ENCODE results near the gene CNGB1.

The CNGB1 gene

DNA sequence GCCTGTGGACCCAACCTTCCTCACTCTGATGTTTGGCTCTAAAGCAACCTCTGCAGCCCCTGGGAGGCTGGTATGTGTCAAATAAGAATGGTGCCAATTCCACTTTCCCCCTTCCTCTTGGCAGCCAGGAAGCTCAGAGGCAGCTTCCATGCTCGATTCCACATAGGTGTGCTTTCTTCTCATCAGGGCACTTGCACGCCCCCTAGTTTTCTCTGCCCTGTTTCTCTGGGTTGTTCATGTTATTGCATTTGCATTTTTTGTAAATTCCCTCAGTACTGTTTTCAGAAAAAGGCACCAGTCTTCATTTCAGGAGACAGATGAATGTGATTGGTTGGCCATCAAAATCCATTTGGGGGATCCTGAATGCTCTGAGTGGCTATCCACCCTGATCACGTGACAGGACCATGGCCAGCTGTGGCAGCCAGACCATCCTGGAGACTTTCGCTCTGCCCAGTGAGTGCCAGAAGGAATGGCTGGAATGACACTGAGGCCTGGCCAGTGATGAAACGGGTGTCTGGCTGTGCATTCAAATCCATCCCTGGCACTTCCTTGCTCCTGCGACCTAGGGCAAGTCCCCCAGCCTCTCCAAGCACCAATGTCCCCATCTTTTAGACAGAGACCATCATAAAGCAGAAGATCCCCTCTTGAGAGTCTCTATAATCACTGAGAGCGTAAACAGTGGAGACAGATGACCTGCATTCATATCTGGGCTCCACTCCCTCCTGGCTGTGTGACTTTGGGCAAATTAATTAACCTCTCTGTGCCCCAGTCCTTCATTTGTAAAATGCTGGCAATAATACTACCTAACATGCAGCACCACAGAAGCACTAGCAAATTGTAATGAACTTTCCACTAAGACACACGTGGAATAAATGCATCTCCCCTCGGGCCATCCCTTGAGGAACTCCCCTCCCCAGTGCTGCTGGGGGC, 56.4 kb downstream of the CNGB1 start:
- ATAC-seq (replicated peaks) (no peak), DNase-seq (no peak)
- H3K9me3 Mint-ChIP-seq: no peaks in the 10 kb centered on the region
- no peak overlapping the region for H3K27ac Mint-ChIP-seq
- peaks cover 29 to 34% of the 10 kb centered on the region in 2 donors for H3K27me3 Mint-ChIP-seq
- H3K4me1 Mint-ChIP-seq: peaks cover 0 to 3% of the 10 kb centered on the region in 2 donors
- H3K36me3 Mint-ChIP-seq: no peaks in the 10 kb centered on the region
- no peak overlapping the region for H3K4me3 Mint-ChIP-seq

DNA sequence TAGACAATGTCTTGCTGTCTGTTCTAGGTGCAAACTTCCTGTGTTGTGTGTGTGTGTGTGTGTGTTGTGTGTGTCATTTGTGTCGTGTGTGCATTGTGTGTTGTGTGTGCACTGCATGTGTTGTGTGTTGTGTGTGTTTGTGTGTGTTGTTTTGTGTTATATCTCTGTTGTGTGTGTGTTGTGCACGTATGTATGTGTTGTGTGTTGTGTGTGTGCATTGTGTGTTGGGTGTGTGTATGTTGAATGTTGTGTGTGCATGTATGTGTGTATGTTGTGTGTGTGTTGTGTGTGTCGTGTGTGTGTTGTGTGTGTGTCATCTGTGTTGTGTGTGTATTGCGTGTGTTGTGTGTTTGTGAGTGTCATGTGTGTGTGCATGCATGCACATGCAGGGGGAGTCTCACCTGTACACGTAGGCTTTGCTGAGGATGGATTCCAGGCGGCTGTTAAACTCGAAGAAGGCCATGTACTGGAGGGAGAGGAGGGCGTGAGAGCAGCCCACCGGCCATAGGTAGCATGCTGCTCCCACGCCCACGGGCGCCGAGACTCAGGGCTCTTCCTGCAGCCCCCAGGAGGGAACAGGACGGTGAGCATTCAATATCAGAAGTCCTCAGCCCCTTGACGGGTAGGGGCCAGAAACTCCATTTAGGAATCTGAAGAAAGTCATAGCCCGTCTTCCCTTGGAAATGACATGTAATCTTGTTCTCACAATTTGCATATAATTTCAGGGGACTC, 58.2 kb downstream of the CNGB1 start:
- Mint-ChIP-seq H3K27me3 (peaks cover 38 to 40% of the 10 kb centered on the region in 2 donors), H3K36me3 (no peaks in the 10 kb centered on the region), H3K27ac (no peak overlapping the region), H3K4me3 (no peak overlapping the region), H3K4me1 (peaks cover 0 to 3% of the 10 kb centered on the region in 2 donors), H3K9me3 (no peaks in the 10 kb centered on the region)
- no peak for DNase-seq
- ATAC-seq (replicated peaks): no peak

DNA sequence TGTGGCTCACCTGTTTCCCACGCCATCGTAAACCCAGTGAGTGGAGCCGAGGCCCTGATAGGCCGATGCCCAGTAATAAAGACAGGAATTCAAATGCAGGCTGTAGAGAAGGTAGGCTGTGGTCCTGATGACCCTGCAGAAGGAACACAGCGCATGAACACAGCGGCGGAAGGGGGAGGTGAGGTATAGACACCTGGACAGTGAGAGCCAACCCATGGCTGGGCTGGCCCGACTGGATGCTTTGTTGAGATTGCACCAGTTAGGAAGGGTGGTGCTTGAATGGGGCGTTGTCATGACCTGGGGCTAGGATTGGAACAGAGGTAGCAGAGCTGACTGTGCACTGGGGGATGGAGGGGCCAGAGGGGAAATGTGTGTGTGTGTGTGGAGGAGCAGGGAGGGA, 59.2 kb downstream of the CNGB1 start:
- Mint-ChIP-seq H3K4me1 (peaks cover 0 to 3% of the 10 kb centered on the region in 2 donors), H3K27ac (peak overlapping the region; percentile 37), H3K36me3 (no peaks in the 10 kb centered on the region), H3K27me3 (peaks cover 34 to 42% of the 10 kb centered on the region in 2 donors), H3K4me3 (no peak overlapping the region), H3K9me3 (no peaks in the 10 kb centered on the region)
- ATAC-seq (replicated peaks): no peak
- no peak for DNase-seq

DNA sequence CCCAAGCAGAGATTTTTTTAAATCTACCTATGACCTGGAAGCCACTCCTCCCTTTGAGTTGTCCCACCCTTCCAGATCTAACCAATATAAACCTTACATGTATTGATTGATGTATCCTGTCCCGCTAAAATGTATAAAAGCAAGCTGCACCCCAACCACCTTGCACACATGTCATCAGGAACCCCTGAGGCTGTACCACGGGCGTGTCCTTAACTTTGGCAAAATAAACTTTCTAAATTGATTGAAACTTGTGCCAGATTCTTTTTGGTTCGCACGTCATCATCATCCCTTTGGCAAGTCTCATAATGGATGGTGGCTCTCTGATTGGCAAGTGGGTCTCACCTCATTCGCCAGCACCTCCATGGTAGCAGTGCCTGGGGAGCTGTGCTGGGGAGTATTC, 60.2 kb downstream of the CNGB1 start:
- no peak for ATAC-seq (replicated peaks)
- H3K27me3 Mint-ChIP-seq: peaks cover 34 to 50% of the 10 kb centered on the region in 2 donors
- H3K4me1 Mint-ChIP-seq: peaks cover 7 to 8% of the 10 kb centered on the region in 2 donors
- H3K4me3 Mint-ChIP-seq: no peak overlapping the region
- H3K9me3 Mint-ChIP-seq: no peaks in the 10 kb centered on the region
- no peaks in the 10 kb centered on the region for H3K36me3 Mint-ChIP-seq
- no peak overlapping the region for H3K27ac Mint-ChIP-seq
- no peak for DNase-seq

DNA sequence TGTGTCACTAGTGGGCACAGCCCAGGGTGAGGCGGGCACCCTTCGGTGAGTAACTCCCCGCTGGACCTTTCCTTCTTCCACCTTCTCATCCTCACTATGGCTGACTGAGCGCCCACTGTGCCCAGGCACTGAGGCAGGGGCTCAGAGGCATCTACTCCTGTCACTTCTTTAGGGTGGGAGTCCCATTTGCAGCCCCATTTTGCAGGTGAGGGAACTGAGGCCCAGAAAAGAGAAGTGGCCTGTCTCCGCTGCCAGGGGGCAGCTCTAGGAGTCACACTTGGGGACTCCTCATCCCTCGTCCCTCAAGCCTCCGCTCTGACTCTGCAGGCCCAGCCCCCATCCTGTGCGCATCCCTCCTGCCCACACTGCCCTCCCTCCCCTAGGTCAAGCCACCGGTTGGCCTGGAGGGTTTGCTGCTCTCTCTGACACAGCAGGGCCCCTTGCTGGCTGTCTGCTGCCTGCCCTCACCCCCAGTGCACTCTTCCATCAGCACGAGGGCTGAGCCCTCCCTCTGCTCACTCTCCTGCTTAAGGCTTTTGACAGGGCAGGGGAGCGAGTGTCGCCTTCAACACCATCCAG, 62.4 kb downstream of the CNGB1 start:
- H3K4me3 Mint-ChIP-seq: no peak overlapping the region
- H3K36me3 Mint-ChIP-seq: no peaks in the 10 kb centered on the region
- ATAC-seq (replicated peaks) (no peak), DNase-seq (no peak)
- H3K27ac Mint-ChIP-seq: no peak overlapping the region
- peaks cover 5 to 7% of the 10 kb centered on the region in 2 donors for H3K4me1 Mint-ChIP-seq
- peaks cover 34 to 54% of the 10 kb centered on the region in 2 donors for H3K27me3 Mint-ChIP-seq
- H3K9me3 Mint-ChIP-seq: no peaks in the 10 kb centered on the region

DNA sequence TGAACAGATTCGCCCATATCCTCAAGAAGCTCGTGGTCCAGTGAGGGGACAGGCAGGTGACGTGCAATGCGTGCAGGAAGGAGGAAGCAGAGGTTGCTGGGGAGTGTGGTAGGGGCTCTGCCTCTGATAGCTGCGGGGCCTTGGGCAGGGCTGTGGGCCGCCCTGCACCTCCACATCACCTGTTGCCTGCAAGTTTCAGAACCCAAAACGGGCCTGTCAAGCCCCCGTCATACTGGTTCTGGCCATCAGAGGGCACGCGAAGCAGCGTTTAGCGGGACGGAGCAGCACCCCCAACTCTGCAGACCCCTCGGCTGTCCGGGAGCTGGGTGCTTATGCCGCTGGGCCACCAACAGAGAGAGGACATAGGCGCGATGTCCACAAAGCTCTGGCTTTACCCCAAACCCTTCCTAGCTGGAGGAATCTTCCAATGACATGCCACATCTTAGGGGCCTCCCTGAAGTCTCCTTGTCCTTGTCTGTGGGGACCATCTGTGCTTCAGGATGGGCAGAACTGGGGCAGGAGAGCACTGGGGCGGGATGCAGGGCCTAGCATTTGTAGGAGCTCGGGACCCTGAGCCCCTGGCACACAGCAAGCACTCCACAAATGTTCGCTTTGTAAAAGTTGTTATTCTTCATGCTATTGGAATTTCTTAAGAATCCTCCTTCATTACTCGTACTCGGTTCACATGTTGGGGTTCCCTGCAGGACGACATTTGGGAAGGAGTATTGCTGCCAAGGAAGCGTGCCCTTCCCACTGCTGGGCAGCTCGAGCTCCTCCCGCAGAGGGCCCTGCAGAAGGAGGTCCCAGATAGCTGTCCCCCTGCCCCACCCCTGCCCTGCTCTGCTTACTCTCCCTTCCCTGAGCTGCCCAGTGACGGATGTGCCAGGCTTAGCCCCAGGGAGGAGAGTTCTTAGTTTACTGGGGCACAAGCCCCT, 64.3 kb downstream of the CNGB1 start:
- H3K27me3 Mint-ChIP-seq: peaks cover 33 to 52% of the 10 kb centered on the region in 2 donors
- peak; percentile 66 to 81 for ATAC-seq (replicated peaks)
- no peak for DNase-seq
- peaks cover 5 to 7% of the 10 kb centered on the region in 2 donors for H3K4me1 Mint-ChIP-seq
- H3K9me3 Mint-ChIP-seq: no peaks in the 10 kb centered on the region
- no peak overlapping the region for H3K27ac Mint-ChIP-seq
- no peak overlapping the region for H3K4me3 Mint-ChIP-seq
- H3K36me3 Mint-ChIP-seq: no peaks in the 10 kb centered on the region

DNA sequence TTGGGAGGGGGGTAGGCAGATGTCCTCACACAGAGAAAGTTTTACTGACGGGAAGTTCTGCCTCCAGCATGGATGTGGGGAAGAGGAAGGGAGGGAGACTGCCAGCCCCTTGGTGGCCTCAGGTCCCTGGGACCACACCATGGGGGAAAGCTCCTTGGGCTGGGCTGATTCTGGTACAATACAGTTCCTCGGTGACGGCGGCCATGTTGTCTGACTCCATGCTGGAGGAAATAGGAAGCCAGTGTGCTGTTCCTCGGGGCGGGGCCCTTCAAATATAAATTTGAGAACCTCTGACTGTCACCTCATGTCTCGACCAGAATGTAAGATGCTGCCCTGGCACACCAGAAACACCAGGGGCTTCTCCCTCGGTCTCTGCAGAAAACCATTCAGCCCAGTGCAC, 66.8 kb downstream of the CNGB1 start:
- Mint-ChIP-seq H3K4me3 (no peak overlapping the region), H3K4me1 (peaks cover 10 to 15% of the 10 kb centered on the region in 2 donors), H3K27ac (no peak overlapping the region), H3K9me3 (no peaks in the 10 kb centered on the region), H3K36me3 (no peaks in the 10 kb centered on the region), H3K27me3 (peaks cover 38 to 62% of the 10 kb centered on the region in 2 donors)
- ATAC-seq (replicated peaks): no peak
- no peak for DNase-seq

DNA sequence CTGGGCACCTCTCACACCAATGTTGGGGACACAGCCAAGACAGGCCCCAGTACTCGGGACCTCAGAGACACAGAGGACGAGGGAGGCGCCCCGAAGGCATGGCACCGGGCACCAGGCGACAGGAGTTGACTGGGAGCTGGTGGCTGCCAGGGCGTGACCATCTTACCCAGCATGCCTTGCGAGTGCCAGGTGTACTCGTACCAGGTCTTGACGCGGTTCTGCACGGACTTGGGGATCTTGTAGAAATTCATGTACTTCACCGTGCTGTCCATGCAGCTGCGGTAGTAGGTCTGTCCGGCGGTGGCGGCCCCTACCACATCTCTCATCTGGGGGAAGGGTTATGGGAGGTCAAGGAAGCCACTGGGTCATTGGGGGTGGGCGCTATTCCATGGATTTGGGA, 67.3 kb downstream of the CNGB1 start:
- peaks cover 35 to 59% of the 10 kb centered on the region in 2 donors for H3K27me3 Mint-ChIP-seq
- H3K9me3 Mint-ChIP-seq: no peaks in the 10 kb centered on the region
- H3K27ac Mint-ChIP-seq: no peak overlapping the region
- no peaks in the 10 kb centered on the region for H3K36me3 Mint-ChIP-seq
- H3K4me3 Mint-ChIP-seq: no peak overlapping the region
- DNase-seq (no peak), ATAC-seq (replicated peaks) (no peak)
- peaks cover 10 to 15% of the 10 kb centered on the region in 2 donors for H3K4me1 Mint-ChIP-seq

DNA sequence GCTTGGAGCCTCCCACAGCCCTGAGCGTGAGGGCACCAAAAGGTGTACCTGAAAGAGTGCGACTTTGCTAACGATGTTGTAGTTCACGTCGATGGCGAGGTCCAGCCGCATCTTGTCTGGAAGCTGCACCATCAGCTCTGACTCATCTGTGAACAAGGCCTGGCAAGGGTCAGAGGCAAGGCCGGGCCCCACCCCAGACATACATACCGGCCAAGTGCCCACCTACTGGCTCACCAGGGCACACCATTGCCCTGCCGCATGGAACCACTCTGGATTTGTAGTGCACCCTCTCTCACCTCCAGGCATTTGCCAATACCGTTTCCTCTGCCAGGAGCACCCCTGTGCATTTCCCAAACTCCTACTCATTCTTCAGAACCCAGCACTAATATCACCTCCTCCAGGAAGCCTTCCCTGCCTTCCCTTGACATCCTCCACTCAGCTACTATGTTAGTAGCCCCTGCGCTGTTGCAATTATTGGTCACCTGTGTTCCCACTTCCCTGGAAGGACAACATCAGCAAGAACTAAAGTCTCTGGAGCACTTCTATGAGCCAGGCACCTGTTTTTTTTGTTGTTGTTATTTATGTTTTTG, 69.4 kb downstream of the CNGB1 start:
- Mint-ChIP-seq H3K36me3 (no peaks in the 10 kb centered on the region), H3K27me3 (peaks cover 39 to 57% of the 10 kb centered on the region in 2 donors), H3K4me1 (peaks cover 10 to 15% of the 10 kb centered on the region in 2 donors), H3K9me3 (no peaks in the 10 kb centered on the region), H3K4me3 (no peak overlapping the region), H3K27ac (no peak overlapping the region)
- DNase-seq: no peak
- no peak for ATAC-seq (replicated peaks)

DNA sequence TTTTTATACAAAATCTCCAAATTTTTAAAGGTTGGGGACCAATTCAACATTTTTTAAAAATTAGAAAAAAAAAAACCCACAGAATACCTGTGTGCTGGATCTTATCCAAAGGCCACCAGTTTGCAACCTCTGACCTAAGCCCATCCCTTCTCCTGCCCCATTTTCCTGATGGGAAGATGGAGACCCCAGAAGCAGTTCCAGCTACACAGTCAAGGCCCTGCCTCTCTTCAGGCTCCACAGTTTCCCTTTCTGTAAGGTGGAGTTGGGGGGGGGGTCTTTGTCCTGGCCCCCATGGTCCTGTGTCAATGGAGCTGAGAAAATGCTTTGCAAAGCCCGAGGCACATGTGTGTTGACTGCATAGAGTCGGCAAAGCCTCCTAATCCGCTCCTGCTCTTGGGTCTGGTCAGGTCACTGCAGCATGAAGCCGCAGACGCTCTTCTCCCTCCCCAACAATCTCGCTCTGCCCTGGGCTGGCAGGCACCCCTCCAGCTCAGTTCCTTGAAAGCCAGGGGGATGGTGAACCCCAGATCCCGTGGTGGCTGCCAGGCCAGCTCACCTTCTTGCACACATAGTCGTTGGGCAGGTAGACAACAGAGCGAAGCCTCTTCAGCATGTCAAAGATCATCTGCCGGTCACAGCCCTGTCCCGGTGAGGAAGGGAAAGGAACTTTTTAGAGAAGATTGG, 70.0 kb downstream of the CNGB1 start:
- DNase-seq (no peak), ATAC-seq (replicated peaks) (no peak)
- Mint-ChIP-seq H3K27ac (no peak overlapping the region), H3K4me3 (no peak overlapping the region), H3K9me3 (no peaks in the 10 kb centered on the region), H3K4me1 (peaks cover 5 to 8% of the 10 kb centered on the region in 2 donors), H3K36me3 (no peaks in the 10 kb centered on the region), H3K27me3 (peaks cover 39 to 51% of the 10 kb centered on the region in 2 donors)

DNA sequence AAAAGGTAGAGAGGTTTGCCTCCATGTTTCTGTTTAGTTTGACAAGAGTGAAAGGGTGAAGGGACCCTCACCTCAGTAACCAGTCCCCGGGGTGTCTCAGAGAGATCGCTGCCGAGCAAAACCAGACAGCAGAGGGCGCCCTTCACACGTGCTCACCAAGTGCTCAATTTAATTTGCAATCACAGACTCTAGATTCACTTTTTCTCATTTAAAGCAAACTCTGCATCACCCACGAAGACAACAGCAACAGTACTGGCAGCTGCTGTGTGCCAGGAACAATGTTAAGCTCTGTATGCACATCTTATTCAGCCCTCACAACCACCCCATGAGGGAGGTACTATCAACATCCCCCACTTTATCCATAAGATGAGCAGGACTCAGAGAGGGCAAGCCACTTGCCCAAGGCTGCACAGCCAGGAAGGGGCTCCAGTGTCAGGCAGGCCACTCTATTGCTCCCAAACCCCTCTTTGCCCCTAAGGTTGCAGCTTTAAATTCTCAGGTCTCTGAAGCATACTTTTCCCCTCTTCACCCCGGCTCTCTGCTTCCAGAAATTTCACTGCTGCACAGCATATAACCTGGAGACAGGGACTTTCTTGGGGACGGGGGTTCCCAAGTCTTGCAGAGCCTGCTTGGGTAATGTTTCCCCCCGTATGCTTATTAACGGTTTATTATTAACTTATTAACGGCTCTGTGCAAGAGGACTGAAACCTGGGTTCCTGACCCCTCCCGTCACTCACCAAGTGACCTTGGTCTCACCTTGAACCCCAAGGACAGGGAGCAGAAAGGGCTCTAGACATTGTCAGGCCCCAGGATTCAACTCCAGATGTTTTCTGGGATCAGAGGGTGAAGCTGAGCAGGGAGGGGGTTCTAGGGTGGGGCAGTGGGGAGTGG, 70.9 kb downstream of the CNGB1 start:
- Mint-ChIP-seq H3K27ac (no peak overlapping the region), H3K4me3 (no peak overlapping the region)

DNA sequence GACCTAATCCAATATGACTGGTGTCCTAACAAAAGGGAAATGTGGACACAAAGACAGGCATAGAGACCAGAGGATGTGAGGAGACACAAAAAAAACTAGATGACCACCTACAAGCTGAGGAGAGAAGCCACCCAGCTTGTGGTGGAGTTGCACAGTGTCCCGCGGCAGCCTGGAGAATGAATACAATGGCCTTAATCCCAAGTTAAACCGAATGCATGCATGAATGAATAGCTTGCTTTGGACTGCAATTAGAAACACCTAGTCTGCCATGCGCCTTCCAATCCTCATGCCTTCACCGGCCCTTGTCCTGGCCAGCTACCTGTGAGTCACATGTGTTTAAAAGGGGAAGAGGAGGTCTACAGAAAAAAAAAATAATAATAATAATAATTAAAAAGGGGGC, 72.0 kb downstream of the CNGB1 start:
- H3K36me3 Mint-ChIP-seq: no peaks in the 10 kb centered on the region
- no peaks in the 10 kb centered on the region for H3K9me3 Mint-ChIP-seq
- DNase-seq (no peak), ATAC-seq (replicated peaks) (no peak)
- peaks cover 36 to 42% of the 10 kb centered on the region in 2 donors for H3K27me3 Mint-ChIP-seq
- H3K4me3 Mint-ChIP-seq: no peak overlapping the region
- peaks cover 6 to 10% of the 10 kb centered on the region in 2 donors for H3K4me1 Mint-ChIP-seq
- no peak overlapping the region for H3K27ac Mint-ChIP-seq

More for the DNA sequence above, 70.9 kb downstream of the CNGB1 start:
- Mint-ChIP-seq H3K27me3 (peaks cover 39 to 44% of the 10 kb centered on the region in 2 donors), H3K9me3 (no peaks in the 10 kb centered on the region), H3K36me3 (no peaks in the 10 kb centered on the region), H3K4me1 (peaks cover 5 to 8% of the 10 kb centered on the region in 2 donors)
- DNase-seq (peak; percentile 53), ATAC-seq (replicated peaks) (peak; percentile 78 to 79)

All from stimulated activated naive B cell treated with anti-CD40 and anti-IgM and Interleukin-4, amounts not matched to agents 10 μg/mL and 1 μg/mL and 100 μg/mL, for 72 hours (primary cell).